NCI-H2107 treated with DMSO at 0.1 percent for 48 hours (cell line): ENCODE data around the gene FUT2.
"Not testable (repeated sequence)": the region's sequence is repeated elsewhere in the genome, so short reads cannot be mapped to it uniquely, and the experiment has no call there.

Experiments
- DNase-seq: peaks from one replicate; lab custom pipeline; 2025; ENCODE audit not compliant: unreplicated experiment; lab: John Stamatoyannopoulos, UW

FUT2 gene

DNA sequence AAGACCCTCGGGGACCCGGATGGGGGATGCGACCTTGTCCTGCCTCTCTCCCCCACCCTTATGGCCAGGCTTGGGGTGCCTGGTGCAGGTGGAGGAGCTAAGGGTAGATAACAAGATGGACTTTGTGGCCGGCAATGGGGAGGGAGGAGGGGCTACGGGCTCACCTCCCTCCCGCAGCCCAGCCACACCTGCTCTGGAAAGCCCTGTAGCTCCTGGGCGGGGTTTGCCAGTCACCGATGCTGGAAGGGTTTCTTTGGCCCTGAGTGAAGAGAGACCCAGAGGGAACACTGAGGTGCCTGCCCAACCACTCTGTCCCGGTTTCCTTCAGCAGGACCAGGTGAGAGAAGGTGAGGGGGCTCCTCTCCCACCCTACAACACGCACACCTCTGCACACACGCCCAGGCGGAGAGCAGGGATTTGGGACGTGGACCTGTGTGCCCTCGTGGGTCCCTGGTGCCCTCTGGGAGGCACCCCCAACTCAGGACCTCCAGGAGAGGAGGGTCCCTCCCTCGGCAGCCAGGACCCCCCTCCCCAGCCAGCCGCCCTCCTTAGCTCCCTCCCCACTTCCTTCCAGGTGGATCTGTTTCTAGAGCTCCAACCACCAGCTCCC is at the start of gene FUT2:
Gene FUT2, plus strand, starts transcription at position 229 of the 610 bp plus-strand sequence. CDS start 6,986 bp downstream, outside the sequence.
- peak; percentile 55 for DNase-seq

DNA sequence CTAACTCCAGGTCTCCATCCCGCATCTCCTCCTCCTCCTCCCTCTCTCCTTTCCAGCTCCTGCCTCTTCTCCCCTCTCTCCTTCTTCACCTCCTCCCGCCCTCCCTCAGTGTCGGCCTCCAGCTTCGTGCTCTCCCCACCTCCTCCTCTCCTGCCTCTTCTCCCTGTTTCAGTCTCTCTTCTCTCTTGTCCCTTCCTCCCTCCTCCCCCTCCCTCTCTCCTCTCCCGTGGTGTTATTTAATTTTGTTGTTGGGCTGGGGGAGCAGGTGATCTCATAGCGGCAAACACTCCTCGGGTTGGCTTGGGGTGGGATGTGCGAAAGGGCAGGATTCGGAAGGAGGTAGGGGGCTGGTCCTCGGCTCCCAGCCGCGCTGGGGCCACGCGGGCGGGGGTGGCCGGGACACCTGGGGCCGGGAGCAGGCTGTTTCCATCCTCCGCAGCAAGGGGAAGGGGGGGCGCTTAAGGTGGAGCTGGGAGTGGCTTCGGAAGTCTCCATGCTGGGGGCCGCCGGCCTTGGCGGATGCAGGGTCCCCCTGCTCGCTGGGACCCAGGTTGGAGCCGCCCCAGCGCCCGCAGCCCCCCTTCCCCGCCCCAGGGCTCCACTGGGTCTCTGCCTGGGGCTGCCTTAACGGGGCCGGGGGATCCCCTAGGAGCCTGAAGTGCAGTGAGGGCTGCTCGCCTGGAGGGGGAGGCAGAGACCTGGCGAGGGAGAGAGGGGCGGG is 49.6 kb upstream of the FUT2 start, which contains the start of gene CA11:
Gene CA11, minus strand, starts transcription at position 187 of the 721 bp plus-strand sequence. CDS start 555 bp downstream, outside the sequence.
- DNase-seq = peak; percentile 74

DNA sequence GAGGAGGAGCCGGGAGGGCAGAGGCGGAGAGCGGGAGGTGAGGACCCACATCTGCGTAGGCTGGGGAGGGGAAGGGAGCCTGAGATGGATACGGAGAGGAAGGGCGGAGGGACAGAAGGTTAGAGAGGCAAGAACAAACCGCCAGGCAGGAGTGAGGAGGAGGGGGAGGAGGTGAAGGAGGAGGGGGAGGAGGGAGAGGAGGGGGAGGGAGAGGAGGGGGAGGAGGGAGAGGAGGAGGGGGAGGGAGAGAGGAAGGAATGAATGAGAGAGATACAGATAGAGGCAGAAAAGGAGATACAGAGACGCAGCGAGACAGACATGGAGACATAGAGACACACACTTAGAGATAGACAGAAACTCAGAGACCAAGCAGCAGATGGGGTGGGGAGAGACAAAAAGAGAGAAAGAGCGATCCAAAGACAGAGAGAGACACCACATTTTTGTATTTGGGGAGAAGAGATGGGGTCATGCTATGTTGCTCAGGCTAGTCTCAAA is 49.0 kb upstream of the FUT2 start:
- no peak for DNase-seq

GRCh38 chr19:48648134-48648533 is 47.6 kb upstream of the FUT2 start:
- no peak for DNase-seq

- DNase-seq = no peak
Observed at GRCh38 chr19:48650974-48651682, 44.6 kb upstream of the FUT2 start.

- no peak for DNase-seq
Observed at GRCh38 chr19:48651683-48652048, 44.1 kb upstream of the FUT2 start.

GRCh38 chr19:48654299-48655059 is 41.3 kb upstream of the FUT2 start:
- DNase-seq = peak; percentile 19

DNA sequence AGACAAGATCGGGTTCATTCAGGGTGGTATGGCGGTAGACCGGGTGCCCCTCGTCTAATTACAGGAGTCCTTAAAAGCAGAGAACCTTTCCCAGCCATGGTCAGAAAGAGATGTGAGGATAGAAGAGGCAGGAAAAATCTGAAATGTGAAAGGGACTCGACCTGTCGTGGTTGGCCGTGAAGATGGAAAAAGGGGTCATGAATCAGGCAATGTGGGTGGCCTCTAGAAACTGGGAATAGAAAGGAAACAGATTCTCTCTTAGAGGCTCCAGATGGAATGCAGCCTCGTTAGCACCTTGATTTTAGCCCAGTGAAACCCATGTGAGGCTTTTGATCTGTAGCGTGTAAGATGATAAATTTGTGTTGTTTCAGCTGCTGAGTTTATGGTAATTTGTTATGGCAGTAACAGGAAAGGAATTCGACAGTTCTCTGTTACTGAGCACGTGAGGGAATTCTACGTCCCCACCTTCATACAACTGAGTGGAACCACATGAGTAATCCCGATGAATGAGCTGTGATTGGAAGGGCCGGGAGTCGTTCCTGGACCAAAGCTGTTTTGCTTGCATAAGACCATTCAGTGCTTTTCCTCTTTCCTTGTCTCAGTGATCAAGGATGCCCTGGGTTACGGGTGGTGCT is 38.8 kb upstream of the FUT2 start:
- no peak for DNase-seq

GRCh38 chr19:48657828-48658227 is 37.9 kb upstream of the FUT2 start:
- not testable (repeated sequence) for DNase-seq

DNA sequence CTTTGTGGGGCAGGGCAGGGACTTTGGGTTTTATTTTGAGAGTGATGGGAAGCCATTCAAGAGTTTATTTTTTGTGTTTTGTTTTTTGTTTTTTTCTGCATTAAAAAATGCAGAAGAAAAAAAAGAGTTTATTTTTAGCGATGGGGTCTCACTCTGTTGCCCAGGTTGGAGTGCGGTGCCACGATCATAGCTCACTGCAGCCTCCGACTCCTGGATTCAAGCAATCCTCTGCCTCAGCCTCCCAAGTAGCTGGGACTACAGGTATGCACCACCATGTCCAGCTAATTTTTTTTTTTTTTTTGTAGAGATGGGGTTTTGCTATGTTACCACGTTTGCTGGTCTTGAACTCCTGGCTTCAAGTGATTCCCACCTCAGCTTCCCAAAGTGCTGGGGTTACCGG is 37.3 kb upstream of the FUT2 start:
- no peak for DNase-seq

DNA sequence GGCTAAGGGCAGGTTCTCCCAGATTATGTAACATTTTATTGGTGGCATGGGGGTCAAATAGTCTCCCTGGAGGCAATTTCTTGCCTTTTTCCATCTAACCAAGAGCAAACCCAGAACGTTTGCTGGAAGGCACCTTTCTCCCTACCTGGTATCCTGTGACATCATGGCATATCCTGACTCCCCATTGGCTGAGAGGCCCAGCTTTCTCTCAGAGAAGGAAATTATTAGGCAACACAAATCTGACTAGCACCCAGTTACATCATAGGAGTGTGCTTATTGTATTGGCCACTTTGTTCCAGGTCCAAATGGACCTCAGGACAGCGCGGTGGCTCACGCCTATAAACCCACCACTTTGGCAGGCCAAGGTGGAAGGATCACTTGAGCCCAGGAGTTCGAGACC is 36.0 kb upstream of the FUT2 start:
- no peak for DNase-seq

DNA sequence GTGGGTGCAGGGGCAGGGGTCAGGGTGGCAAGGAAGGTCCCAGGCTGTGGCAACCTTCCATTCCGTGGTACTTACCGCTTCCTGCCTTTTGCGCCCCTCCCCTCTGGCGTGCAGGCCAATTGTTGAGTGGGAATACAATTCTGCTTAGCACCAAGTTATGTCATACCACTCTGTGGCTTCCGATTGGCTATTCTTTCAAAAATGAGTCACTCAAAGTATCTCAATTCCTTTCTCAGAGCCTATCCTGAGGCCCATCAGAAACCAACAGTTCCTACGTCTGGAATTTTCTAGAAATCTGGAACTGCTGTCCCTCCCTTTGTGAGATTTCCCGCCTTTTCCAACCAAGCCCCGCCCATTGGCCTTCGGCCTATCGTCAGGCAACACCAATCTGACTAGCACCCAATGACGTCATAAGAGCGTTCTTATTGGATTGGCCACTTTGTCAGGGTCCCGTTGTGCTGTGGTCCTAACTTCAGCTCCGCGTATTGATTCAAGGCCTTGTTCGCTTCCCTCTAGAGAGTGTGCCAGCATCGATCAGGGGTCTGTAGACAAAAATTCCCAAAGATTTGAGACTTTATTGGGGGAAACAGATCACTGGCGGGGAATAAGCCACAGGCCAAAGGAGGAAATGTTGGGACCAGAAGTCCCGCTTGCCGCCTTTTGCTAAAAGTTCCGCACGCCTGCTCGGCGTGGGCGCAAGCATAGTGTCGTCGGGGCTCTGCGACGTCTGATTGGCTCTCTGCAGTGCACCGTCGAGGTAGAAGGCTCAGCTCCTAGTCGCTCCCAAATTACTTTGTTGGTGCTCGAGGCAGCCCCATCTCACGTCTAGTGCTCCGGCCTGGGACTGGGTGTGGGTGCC is 34.7 kb upstream of the FUT2 start:
- DNase-seq = peak; percentile 35

DNA sequence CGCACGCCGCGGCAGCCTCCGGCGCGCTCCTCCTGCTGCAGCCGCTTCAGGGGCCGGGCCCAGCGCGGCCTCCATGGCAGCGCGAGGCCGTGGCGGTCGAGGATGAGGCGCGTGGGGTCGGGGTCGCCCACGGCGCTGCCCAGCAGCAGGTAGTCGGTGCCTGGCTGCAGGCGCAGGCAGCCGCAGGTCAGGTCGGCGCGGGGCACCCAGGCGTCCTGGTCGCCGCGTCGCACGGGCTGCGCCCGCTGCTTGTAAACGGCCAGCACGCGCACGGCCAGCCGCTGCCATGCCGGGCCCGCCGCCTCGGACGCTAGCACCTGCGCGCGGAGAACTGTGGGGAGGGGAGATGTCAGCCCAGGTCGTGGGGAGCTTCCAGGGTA is 34.1 kb upstream of the FUT2 start:
- no peak for DNase-seq

DNA sequence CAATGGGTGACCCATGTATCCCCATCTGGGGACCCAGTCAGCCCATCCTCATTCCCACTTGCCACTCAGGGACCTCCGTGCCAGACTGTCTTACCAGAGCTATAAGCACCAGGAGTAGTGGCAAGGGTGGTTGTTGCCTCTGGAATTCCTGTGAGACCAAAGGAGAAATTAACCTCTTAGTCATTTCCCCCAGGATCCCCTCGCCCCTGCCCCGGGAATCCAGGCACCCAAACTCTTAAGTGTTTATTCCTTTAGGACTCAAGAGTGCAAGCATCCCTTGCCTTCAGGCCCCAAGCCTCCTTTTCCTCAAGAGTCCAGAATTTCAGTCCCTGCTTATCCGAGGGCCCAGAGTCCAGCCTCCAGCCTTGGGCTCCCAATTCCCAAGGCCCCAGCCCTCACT is 32.1 kb upstream of the FUT2 start:
- DNase-seq = no peak

DNA sequence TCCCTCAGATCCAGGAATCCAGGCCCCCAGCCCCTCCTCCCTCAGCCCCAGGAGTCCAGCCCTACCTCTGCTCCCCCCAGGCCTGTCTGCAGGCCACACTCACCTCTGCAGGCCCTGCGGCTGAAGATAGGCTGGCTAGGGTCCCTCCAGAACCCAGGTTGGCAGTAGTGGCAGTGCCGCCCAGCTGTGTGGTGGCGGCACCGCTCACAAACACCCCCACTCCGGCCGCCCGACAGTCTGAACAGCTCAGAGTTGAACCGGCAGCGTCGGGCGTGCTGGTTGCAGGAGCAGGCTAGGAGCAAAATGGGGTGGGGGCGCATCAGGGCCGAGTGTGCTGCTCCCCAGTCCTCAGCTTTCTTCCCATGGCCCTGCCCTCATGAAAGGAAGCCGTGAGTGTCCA is 31.3 kb upstream of the FUT2 start:
- DNase-seq = no peak

GRCh38 chr19:48665786-48666185 is 30.0 kb upstream of the FUT2 start:
- DNase-seq = no peak

DNA sequence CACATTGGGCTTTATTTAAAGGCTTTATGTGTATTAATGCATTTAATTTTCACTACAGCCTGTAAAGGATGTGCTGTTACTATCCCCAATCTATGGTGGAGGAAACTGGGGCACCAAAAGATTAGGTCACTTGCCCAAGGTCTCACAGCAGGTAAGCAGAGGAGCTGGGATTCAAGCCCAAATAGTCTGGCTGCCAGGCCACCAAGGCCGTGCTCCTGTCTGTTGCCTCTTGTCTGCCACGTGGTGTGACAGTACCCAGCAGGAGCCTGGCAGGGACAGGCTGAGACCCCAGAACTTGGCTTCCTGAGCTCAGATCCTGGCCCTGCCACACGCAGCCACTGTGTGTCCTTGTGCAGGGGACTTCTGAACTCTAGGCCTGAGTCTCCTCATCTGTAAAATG is 27.4 kb upstream of the FUT2 start:
- DNase-seq = no peak

DNA sequence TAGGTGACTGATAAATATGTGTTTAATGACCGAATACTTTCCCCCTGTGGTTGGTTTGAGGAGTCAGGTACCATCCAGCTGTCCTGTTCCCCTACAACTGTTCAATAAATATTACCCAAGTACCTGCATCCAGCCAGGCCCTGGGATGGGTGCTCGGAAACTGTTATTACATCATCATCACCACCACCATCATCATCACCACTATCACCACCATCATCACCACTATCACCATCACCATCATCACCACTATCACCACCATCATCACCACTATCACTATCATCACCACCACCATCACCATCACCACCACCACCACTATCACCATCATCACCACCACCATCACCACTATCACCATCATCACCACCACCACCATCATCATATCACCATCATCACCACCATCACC is 27.0 kb upstream of the FUT2 start:
- DNase-seq = no peak

DNA sequence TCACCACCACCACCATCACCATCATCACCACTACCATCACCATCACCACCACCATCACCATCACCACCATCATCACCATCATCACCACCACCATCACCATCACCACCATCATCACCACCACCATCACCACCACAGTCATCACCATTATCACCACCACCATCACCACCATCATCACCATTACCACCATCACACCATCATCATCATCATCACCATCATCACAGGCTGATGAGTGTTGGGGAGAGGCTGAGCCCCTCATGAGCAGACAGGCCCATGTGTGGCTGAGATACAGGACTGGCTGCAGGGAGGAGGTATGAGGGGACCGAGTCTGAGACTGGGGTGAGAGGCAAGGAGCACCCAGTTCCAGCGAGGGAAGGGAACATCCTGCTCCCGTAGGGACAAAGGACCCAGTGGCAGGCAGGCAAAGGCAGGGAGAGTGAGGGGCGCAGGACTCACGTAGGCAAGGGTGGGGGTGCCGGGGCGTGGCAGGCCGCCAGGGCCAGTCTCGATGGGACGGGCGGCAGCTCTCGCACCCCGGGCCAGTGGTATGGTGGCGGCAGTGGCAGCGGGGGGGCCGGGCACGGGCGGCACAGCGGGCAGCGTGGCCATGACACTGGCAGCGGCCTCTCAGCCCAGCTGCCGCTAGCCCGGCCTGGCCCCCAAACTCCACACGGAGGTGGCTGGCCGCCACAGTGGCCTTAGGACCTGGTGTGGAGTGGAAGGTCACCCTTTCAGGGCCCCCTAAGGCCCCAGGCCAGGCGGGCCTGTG is 25.7 kb upstream of the FUT2 start:
- DNase-seq = no peak
